NB4 (cell line): ENCODE measurements around the gene DGKI.

Experiments used
- DNase-seq: peaks from one replicate; pipeline ENCODE4 v3.0.0; 2010; ENCODE audit warnings: low read depth
- H3K4me3 ChIP-seq: one replicate; pipeline ENCODE4 v1.5.1; 2011; ENCODE audit warnings: mild to moderate bottlenecking, low read depth, low read length, moderate library complexity
- CTCF ChIP-seq: IDR thresholded peaks from one replicate; pipeline ENCODE4 v1.5.1; 2012; ENCODE audit warnings: low read depth, low read length
- MAX ChIP-seq: IDR thresholded peaks from 2 replicates; pipeline ENCODE4 v1.6.1; 2011; ENCODE audit warnings: low read depth, low read length
- MYC ChIP-seq: IDR thresholded peaks from 2 replicates; pipeline ENCODE4 v1.6.1; 2011; ENCODE audit warnings: low read depth, low read length
- POLR2A ChIP-seq: IDR thresholded peaks from 2 replicates; pipeline ENCODE4 v1.6.1; 2011; ENCODE audit warnings: mild to moderate bottlenecking; ENCODE audit not compliant: insufficient read length; ENCODE audit errors: extremely low read depth

Gene DGKI

GRCh38 chr7:137771679-137772078, 75.1 kb downstream of the DGKI start:
- no peak overlapping the region for H3K4me3 ChIP-seq
- DNase-seq, result no peak
- TF ChIP-seq CTCF (no peak), MAX (no peak), POLR2A (no peak), MYC (no peak)

- no peak for TF ChIP-seq MYC
- no peak for TF ChIP-seq POLR2A
- no peak for TF ChIP-seq CTCF
- TF ChIP-seq MAX, result no peak
Observed at GRCh38 chr7:137771273-137771672, 75.5 kb downstream of the DGKI start.

DNA sequence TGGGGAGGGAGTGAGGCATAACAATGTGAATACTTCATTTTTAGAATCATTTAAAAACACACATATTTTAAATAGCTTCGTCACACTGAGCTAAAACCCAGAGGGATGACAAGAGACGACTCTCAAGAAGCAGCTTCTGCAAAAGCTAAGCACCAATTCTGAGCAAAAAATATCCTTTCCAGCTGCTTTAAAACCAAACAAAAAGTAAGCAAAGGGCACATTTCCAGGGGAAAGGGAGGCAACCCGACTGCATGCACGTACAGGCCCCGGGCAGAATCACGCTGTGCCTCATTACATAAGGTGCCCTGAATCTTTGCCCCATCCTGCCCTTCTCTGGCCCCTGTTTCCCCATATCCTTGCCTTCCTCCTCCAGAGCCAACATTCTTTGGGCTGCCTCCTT, 78.4 kb downstream of the DGKI start:
- TF ChIP-seq MYC (no peak), CTCF (no peak), POLR2A (no peak), MAX (no peak)
- no peak overlapping the region for H3K4me3 ChIP-seq
- DNase-seq, result no peak

More at GRCh38 chr7:137771273-137771672, 75.5 kb downstream of the DGKI start:
- no peak for DNase-seq
- no peak overlapping the region for H3K4me3 ChIP-seq

- no peak for DNase-seq
- no peak overlapping the region for H3K4me3 ChIP-seq
- TF ChIP-seq MYC (no peak), CTCF (no peak), MAX (no peak), POLR2A (no peak)
Observed at GRCh38 chr7:137762334-137762733, 84.4 kb downstream of the DGKI start.

DNA sequence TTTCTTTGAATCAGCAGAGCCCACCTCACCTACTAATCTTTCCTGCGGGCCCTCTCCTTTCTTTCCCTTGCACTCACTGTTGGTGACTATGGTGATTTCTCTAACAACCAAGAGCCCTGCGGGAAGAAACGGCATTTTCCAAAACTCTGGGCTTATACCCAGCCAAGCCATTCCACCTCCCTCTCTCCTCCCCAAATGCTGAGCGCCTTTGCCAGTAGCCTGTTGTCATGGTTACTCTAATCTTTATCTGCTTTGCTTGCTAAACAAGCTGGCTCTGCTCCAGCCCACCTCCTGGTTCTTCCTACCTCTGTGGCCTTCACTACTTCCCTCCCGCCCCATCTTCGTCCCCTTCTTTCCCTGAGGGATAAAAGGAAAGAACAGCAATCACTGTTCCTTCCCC, 86.7 kb downstream of the DGKI start:
- DNase-seq, result no peak
- TF ChIP-seq POLR2A (no peak), CTCF (no peak), MAX (no peak), MYC (no peak)
- H3K4me3 ChIP-seq, result no peak overlapping the region

DNA sequence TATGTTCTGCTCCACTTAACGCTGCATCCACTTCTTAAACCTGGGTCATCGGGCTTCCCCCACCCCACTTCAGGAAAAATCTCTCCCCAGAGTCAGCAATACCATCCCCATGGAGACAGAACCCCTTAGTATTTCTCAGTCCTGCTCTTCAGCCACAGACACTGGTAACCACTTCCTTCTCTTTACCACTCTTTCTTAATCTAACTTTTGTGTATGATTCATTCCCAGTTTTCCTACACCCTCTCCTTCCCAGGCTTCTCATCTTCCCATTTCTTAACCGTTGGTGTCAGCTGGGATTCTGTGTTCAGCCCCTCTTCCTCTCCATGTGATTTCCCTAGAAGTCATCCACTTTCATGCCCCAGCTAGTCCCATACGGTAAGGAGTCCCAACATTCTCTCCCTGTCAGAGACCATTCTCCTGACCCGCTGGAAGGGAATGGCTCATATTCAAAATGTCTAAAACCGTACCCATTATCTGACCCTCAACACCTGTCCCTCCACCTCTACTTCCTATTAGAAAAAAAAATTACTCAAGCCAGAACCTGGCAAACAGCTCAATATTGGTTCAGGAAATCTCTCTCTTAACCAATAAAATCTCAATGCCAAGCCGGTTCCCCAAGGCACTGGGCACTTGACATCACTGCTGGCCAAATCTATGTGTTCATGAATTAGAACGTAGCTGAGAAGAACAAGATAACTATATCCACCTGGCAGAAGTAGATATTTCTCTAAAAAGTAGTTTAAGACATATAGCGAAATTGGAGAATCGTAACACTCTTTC, 89.4 kb downstream of the DGKI start:
- TF ChIP-seq MAX (no peak), CTCF (no peak), MYC (no peak), POLR2A (no peak)
- DNase-seq, result peak; percentile 63
- no peak overlapping the region for H3K4me3 ChIP-seq
